T47D (cell line): ENCODE data around the gene KCNF1.

ENCODE experiments used
- DNase-seq, 2 experiments: peaks; one replicate each; pipeline versions ENCODE4 v3.0.0 to v3.0.0-alpha.2; 2011 to 2012; ENCODE audit warnings: low read depth in 1 of 2, low spot score in 1 of 2
- JUND ChIP-seq: IDR thresholded peaks from 2 replicates; pipeline ENCODE4 v1.6.1; 2012; ENCODE audit warnings: low read depth
- in situ Hi-C: cut with HindIII; loops from 2 replicates; pipeline ENCODE4 v1.10.0; 2016; ENCODE audit warnings: low sequenced_read_pairs, low pct_unique_long_range_greater_than_20kb

KCNF1 gene

DNA sequence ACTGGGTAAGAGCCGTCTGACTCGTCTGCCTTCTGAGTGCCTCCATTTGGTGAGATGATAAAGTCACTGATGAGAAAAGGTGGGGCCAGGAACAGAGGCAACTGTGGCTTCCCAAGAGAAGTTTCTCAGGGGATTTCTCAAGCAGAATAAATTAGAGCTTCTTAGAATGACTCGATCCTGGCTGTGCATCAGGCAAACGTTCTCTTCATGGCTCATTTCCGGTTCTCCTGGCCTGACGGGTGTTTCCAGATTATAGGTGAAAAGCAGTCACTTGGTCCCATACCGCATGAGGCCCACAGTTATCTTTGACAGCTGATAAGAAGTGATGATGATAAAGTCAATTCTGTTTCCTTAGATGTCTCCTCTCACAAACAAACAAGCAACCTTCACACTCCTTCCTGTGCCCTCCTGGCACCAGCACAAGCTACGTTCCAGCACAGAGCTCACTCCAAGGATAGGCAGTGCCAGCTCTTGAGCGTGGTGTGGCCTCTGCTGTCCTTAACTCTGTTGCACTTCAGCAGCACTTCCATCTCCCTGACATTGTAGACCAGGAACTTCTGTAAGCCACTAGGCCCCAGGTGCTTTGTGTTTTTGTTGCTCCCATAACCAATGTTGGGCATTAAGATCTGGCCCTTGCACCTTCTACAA, 37.8 kb upstream of the KCNF1 start:
- no peak for TF ChIP-seq JUND
- no peak for DNase-seq
- in situ Hi-C loops, result no loop called here

GRCh38 chr2:10875126-10875525, 36.6 kb upstream of the KCNF1 start:
- DNase-seq, result no peak
- TF ChIP-seq JUND, result no peak
- in situ Hi-C loops, result no loop called here

DNA sequence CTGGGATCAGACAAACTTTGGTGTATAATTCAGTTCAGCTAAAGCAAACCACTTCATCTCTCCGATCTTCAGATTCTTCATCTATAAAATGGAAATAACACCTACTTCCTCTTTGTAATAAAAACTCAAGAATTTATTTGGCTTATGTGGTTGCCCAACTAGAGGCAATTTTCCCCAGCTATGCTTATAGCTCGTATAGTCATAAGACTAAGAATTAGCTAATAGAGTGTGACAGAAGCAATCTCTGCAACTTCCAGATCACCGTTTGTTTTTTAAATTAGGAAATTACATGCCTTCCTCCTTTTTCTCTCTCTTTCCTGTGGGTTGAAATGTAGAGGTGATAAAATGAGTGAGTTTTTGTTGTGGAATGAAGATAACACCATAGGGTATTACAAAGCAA, 35.3 kb upstream of the KCNF1 start:
- TF ChIP-seq JUND, result no peak
- DNase-seq, result no peak
- in situ Hi-C loops, result no loop called here

- in situ Hi-C loops, result no loop called here
- no peak for TF ChIP-seq JUND
- DNase-seq, result no peak
Measured at GRCh38 chr2:10876963-10877362, 34.8 kb upstream of the KCNF1 start.

DNA sequence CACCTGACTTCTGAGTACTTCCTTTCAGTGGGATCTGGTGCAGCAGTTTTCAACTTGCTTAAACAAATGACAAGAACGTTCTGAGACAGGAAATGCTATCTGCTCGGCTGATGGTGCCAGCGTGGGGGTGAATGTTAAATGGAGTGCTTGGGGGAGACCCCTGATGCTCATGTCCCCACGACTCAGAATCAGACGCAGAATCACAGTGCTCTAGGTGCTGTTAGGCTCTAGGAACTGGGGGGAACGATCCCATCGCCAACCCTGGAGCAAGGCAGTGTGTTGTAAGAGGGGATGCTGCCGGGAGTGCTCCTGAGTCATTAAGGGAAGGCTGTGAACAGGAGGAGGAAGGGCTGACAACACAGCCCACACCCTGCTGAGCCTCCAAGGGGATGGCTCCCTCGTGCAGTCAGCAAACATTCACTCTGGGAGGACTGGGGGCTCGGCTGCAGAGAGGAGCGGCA, 34.1 kb upstream of the KCNF1 start:
- TF ChIP-seq JUND, result no peak
- no peak for DNase-seq
- in situ Hi-C loops, result no loop called here

DNA sequence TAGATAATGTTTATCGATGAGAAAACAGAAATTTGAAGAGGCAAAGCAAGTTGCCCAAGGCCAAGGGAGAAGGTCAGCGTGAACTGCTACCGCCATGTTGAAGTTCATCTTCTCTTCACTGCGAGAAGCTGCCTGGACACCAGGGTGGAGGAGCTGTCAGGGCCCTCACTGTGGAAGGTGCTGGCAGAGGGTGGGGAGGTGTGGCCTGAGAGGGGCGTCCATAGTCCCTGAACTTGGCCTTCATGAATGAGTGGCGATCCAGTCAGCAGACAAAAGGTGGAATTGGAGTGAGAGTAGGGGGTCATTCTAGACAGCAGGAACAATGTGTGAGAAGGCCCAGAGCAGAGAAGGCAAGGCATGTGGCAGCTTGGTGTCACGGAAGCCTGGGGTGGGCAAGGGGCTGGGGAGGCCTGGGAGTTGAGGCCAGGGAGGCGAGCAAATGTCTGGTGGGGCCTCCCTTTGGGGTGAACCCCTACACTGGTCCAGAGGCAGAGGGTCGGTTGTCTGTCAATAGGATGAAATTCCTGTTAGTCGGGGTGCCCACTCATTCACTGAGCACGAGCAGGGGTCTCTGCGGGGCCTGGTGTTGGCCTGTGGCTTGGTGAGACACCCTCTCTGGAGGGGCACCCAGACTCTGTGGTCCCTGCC, 33.3 kb upstream of the KCNF1 start:
- TF ChIP-seq JUND, result no peak
- in situ Hi-C loops, result no loop called here
- no peak for DNase-seq

GRCh38 chr2:10879159-10879558, 32.6 kb upstream of the KCNF1 start:
- DNase-seq, result no peak
- no peak for TF ChIP-seq JUND
- in situ Hi-C loops, result no loop called here

- TF ChIP-seq JUND, result no peak
- in situ Hi-C loops, result no loop called here
- no peak for DNase-seq
Measured at GRCh38 chr2:10879624-10880585, 31.8 kb upstream of the KCNF1 start.

- no peak for DNase-seq
- no peak for TF ChIP-seq JUND
- in situ Hi-C loops, result no loop called here
Measured at GRCh38 chr2:10880586-10881321, 31.0 kb upstream of the KCNF1 start.

DNA sequence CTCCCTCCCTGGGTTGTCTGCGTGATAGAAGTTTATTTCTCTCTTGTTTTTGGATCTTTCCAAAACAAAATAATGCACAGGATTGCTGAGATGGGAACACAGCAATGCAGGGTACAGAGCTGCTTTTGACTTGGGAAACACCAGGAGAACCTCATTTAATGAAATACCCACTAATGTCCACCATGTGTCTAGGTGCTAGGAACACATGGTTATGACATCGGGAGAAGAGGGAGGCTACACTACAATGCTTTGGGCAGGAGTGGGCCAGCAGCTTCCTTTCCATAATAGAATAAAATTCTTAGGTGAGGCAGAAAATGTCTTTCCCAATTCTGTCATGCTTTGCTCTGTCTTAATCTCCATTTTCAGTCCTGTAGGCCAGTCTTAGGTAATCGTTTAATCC, 29.2 kb upstream of the KCNF1 start:
- no peak for TF ChIP-seq JUND
- no peak for DNase-seq
- in situ Hi-C loops, result no loop called here

- no peak for DNase-seq
- no peak for TF ChIP-seq JUND
- in situ Hi-C loops, result no loop called here
Measured at GRCh38 chr2:10883066-10883465, 28.7 kb upstream of the KCNF1 start.

DNA sequence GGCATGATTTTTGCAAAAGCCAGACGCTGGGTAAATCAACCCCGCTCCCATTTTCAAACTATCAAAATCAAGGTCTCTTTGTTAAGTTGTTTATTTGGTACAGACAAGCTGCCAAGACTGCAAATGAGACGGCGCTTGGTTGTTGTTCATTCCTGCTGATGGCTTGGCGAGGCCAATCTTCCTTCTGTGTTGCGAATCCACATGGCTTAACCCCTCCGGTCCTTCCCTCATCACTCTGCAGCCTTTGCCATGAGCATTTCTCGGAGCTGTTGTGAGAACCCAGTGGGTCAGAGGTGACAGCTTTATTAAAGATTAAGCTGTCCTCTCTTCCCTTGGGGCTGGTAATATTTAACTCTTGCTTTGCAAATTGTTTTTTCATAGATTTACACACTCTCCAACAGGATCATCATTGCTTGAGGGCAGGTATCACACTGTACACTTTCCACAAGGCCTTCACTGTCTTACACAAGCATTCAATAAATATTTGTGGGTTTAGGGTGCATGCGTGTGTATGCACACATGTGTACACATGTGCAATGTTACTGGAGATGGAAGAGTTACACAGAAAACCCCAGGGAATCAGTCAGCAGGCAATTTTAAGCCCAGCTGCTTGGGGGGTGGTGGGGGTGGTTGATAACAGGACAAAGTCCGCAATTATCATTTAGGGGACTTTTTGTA, 27.8 kb upstream of the KCNF1 start:
- in situ Hi-C loops, result no loop called here
- TF ChIP-seq JUND, result no peak
- DNase-seq, result no peak
